ENCODE measurements around the gene TESK1.
"Not testable (repeated sequence)": the region's sequence is repeated elsewhere in the genome, so short reads cannot be mapped to it uniquely, and the experiment has no call there.

Gene TESK1

GRCh38 chr9:35583521-35583920 lies 21.5 kb upstream of the TESK1 start:
- DNase-seq = not testable (repeated sequence)

- not testable (repeated sequence) for DNase-seq
Measured at GRCh38 chr9:35584681-35585080, 20.4 kb upstream of the TESK1 start.

- DNase-seq = not testable (repeated sequence)
Measured at GRCh38 chr9:35588506-35588905, 16.6 kb upstream of the TESK1 start.

GRCh38 chr9:35593581-35593980 lies 11.5 kb upstream of the TESK1 start:
- no peak for DNase-seq

GRCh38 chr9:35594471-35594870 lies 10.6 kb upstream of the TESK1 start:
- DNase-seq = no peak

- not testable (repeated sequence) for DNase-seq
Measured at GRCh38 chr9:35596907-35597306, 8.2 kb upstream of the TESK1 start.

- DNase-seq = no peak
Measured at GRCh38 chr9:35598866-35599590, 6.0 kb upstream of the TESK1 start.

- DNase-seq = no peak
Measured at GRCh38 chr9:35599763-35600604, 5.1 kb upstream of the TESK1 start.

- no peak for DNase-seq
Measured at GRCh38 chr9:35603506-35603985, 1.5 kb upstream of the TESK1 start.

GRCh38 chr9:35603986-35604577 lies 980 bp upstream of the TESK1 start:
- peak; percentile 100 for DNase-seq

GRCh38 chr9:35605351-35606137 lies 482 bp downstream of the TESK1 start:
- peak; percentile 35 for DNase-seq

- DNase-seq = no peak
Measured at GRCh38 chr9:35606138-35606504, 1.1 kb downstream of the TESK1 start.

GRCh38 chr9:35606726-35607125 lies 1.7 kb downstream of the TESK1 start:
- DNase-seq = no peak

- DNase-seq = no peak
Measured at GRCh38 chr9:35608221-35608620, 3.2 kb downstream of the TESK1 start.

- no peak for DNase-seq
Measured at GRCh38 chr9:35609001-35609819, 4.1 kb downstream of the TESK1 start.

GRCh38 chr9:35609820-35610163 lies 4.7 kb downstream of the TESK1 start:
- DNase-seq = no peak

GRCh38 chr9:35611230-35611797 lies 6.3 kb downstream of the TESK1 start:
- peak; percentile 72 for DNase-seq

GRCh38 chr9:35612066-35612465 lies 7.0 kb downstream of the TESK1 start:
- not testable (repeated sequence) for DNase-seq

- no peak for DNase-seq
Measured at GRCh38 chr9:35612843-35613242, 7.8 kb downstream of the TESK1 start.

- no peak for DNase-seq
Measured at GRCh38 chr9:35615981-35616680, 11.1 kb downstream of the TESK1 start.
